ENCODE results near the gene GZMM.

- no peak for TF ChIP-seq CTCF (conservative IDR thresholded peaks at IDR 0.05)
- TF ChIP-seq ZFX (IDR thresholded peaks at IDR 0.05), result no peak
Observed at GRCh38 chr19:514166-514663, 29.6 kb upstream of the GZMM start.
